SH-SY5Y (cell line): ENCODE measurements around the gene GRIN2A.

Experiments
- GATA2 ChIP-seq: IDR thresholded peaks from 2 replicates; pipeline ENCODE4 v1.6.1; 2011; ENCODE audit warnings: mild to moderate bottlenecking, low read depth, low read length
- GATA3 ChIP-seq: IDR thresholded peaks from 2 replicates; pipeline ENCODE4 v1.6.1; 2011; ENCODE audit warnings: low read depth, mild to moderate bottlenecking, low read length, moderate library complexity

GRCh38 chr16:10026593-10026992 is 155.6 kb downstream of the GRIN2A start:
- TF ChIP-seq GATA2 (no peak), GATA3 (no peak)
